Neural crest cell (in vitro differentiated cells): ENCODE data around the gene ARPP21. TPM values are rescaled to one million over a fixed set of nuclear protein-coding genes. Genes with fewer than 3 reads are reported as not detected.

Source experiments
- DNase-seq: peaks from one replicate; pipeline ENCODE4 v3.0.0; 2021; ENCODE audit warnings: low read depth, mixed read lengths, low spot score
- H3K27ac Mint-ChIP-seq: one replicate; pipeline ENCODE4 v1.8.0; 2021; ENCODE audit warnings: mild to moderate bottlenecking, mixed read lengths; ENCODE audit not compliant: unreplicated experiment
- H3K27me3 Mint-ChIP-seq: 2 replicates; pipeline ENCODE4 v1.8.0; 2021; ENCODE audit warnings: low read depth, mild to moderate bottlenecking, mixed read lengths
- H3K36me3 Mint-ChIP-seq: 2 replicates; pipeline ENCODE4 v1.8.0; 2021; ENCODE audit warnings: low read depth, mild to moderate bottlenecking, mixed read lengths
- H3K4me1 Mint-ChIP-seq: 2 replicates; pipeline ENCODE4 v1.8.0; 2021; ENCODE audit warnings: mixed read lengths
- H3K4me3 Mint-ChIP-seq: one replicate; pipeline ENCODE4 v1.8.0; 2021; ENCODE audit warnings: mild to moderate bottlenecking, mixed read lengths
- H3K9me3 Mint-ChIP-seq: 2 replicates; pipeline ENCODE4 v1.8.0; 2021; ENCODE audit warnings: mixed read lengths
- total RNA-seq: library from RNA; stranded (reverse); gene quantifications from 2 replicates; pipeline ENCODE4 v1.2.1, GENCODE V29; 2021
- TF ChIP-seq, protein P1 (sequence below): fragments of 200-600 bp; sonication (generic); conservative IDR thresholded peaks from 2 replicates; pipeline ENCODE4 v1.5.0; 2021; ENCODE audit warnings: antibody characterized with exemption, mild to moderate bottlenecking

The ARPP21 gene
- total RNA-seq, 1 donor from 2014 or later = 0.12 TPM

DNA sequence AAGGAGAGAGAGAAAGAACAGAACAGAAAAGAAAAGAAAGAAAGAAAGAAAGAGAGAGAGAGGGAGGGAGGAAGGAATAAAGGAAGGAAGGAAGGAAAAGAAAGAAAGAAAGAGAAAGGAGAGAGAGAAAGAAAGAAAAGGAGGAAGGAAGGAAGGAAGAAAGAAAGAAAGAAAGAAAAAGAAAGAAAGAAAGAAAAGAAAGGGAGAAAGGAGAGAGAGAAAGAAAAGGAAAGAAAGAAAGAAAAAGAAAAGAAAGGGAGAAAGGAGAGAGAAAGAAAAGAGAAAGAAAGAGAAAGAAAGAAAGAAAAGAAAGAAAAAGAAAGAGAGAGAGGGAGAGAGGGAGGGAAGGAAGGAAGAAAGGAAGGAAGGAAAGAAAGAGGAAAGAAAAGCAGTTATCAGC, 108.8 kb downstream of the ARPP21 start:
- TF ChIP-seq, protein P1, sequence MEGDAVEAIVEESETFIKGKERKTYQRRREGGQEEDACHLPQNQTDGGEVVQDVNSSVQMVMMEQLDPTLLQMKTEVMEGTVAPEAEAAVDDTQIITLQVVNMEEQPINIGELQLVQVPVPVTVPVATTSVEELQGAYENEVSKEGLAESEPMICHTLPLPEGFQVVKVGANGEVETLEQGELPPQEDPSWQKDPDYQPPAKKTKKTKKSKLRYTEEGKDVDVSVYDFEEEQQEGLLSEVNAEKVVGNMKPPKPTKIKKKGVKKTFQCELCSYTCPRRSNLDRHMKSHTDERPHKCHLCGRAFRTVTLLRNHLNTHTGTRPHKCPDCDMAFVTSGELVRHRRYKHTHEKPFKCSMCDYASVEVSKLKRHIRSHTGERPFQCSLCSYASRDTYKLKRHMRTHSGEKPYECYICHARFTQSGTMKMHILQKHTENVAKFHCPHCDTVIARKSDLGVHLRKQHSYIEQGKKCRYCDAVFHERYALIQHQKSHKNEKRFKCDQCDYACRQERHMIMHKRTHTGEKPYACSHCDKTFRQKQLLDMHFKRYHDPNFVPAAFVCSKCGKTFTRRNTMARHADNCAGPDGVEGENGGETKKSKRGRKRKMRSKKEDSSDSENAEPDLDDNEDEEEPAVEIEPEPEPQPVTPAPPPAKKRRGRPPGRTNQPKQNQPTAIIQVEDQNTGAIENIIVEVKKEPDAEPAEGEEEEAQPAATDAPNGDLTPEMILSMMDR = no peak
- no peaks in the 10 kb centered on the region for H3K36me3 Mint-ChIP-seq
- DNase-seq = no peak
- no peak overlapping the region for H3K27ac Mint-ChIP-seq
- H3K4me3 Mint-ChIP-seq = no peak overlapping the region
- H3K4me1 Mint-ChIP-seq = peaks cover 9% of the 10 kb centered on the region
- H3K27me3 Mint-ChIP-seq = peaks cover 2% of the 10 kb centered on the region
- no peaks in the 10 kb centered on the region for H3K9me3 Mint-ChIP-seq

DNA sequence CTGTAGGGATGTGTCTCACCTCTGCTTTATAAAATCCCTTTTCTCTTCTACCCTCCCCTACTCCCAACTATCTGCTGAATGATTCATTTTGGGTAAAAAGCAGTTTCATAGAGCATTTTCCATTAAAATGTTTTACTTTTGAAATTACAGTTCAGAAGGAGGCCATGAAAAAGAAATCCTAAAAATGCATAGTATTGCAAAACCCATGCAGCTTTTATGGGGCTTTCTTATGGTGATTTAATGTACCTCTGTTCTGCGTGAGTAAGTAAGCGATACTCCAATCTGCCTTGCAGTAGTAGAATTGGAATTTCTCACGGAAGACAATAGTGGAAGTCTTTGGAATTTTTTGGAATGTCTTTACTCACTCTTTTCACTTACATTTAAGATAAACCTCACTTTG, 111.9 kb downstream of the ARPP21 start:
- Mint-ChIP-seq H3K27ac (no peak overlapping the region), H3K9me3 (no peaks in the 10 kb centered on the region), H3K36me3 (no peaks in the 10 kb centered on the region), H3K27me3 (peaks cover 2% of the 10 kb centered on the region), H3K4me3 (no peak overlapping the region), H3K4me1 (no peaks in the 10 kb centered on the region)
- no peak for DNase-seq
- TF ChIP-seq, protein P1 = no peak

DNA sequence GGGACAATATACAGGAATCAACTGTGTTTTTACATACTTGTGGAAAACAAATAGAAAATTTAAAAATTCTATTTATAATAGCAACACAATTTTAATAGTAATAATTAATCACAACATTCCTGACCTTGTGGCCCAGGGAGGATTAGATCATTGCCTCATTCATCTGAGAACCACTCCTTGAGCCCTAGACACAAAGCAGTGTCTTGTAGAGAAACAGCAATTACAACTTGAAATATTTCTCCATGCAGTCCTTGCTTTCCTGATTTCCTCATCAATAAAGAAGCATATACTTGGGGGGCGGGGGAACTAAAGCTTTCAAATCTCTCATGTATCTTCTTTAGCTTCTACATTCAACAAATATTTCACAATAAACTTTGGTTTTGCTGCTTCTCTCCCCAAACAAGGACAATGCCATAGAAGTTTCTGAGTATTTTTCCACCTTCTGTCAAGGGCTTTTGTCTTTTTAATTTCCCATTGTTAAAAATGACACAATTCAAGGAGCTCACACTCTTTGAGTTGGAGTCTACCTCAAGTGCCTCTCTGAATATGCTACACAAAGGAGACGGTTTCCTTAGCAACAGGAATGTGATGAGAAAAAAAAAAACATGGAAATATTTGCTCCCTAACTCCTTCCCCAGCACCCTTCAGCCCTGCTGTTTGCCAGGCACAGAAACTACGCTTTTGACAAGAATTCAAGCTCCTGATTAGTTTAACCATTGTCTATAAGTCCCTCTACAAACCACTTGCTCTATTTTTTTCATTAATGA, 118.8 kb downstream of the ARPP21 start:
- H3K9me3 Mint-ChIP-seq = no peaks in the 10 kb centered on the region
- no peak for DNase-seq
- TF ChIP-seq, protein P1 = no peak
- peaks cover 37% of the 10 kb centered on the region for H3K4me1 Mint-ChIP-seq
- peak overlapping the region; percentile 92 for H3K27ac Mint-ChIP-seq
- H3K36me3 Mint-ChIP-seq = no peaks in the 10 kb centered on the region
- no peaks in the 10 kb centered on the region for H3K27me3 Mint-ChIP-seq
- peak overlapping the region; percentile 29 for H3K4me3 Mint-ChIP-seq

DNA sequence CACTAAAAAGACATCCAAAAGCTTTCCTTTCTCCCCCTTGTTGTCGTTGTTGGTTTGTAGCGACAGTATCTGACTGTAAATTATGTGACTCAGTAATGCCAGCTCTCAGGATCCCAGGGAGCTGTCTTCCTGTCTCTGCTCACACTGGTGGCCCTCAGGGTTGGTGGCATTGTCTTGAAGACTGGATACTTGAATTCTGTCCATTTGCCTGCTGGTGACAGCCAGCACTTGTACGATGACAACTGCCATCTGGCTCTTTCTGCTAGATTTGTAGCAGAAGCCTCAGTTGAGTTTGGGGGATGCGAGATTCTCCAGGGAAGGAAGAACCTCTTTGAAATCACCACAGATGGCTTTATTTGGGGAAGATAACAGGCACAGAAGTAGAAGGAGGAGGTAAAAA, 120.8 kb downstream of the ARPP21 start:
- H3K27ac Mint-ChIP-seq = no peak overlapping the region
- H3K4me3 Mint-ChIP-seq = no peak overlapping the region
- DNase-seq = no peak
- H3K4me1 Mint-ChIP-seq = peaks cover 37% of the 10 kb centered on the region
- TF ChIP-seq, protein P1 = no peak
- no peaks in the 10 kb centered on the region for H3K9me3 Mint-ChIP-seq
- no peaks in the 10 kb centered on the region for H3K27me3 Mint-ChIP-seq
- H3K36me3 Mint-ChIP-seq = no peaks in the 10 kb centered on the region

DNA sequence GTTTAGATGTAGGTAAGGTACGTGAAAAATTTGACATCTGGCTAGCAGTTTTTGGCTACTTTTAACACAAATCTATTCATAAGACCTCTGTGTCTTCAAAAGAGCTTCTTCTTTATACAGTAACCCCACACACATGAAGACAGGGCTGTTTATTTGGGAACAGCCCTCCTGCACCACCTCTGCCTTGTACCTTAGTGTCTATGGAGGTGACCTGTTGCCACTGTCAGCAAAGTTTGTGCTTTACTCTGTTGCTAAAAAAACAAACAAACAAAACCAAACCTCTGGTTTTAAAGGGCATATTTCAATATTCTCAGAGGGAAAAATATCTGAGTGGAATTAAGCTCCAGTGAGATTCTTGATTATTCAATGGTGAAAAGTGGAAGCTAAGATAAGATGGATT, 122.0 kb downstream of the ARPP21 start:
- TF ChIP-seq, protein P1 = no peak
- Mint-ChIP-seq H3K9me3 (no peaks in the 10 kb centered on the region), H3K4me3 (no peak overlapping the region), H3K36me3 (no peaks in the 10 kb centered on the region), H3K4me1 (peaks cover 37% of the 10 kb centered on the region), H3K27ac (no peak overlapping the region), H3K27me3 (no peaks in the 10 kb centered on the region)
- DNase-seq = no peak
